GM21526 (cell line): Measurements from ENCODE around the gene ABHD17B.

Experiments
- ATAC-seq: cut with Tn5 transposase; IDR thresholded peaks from one replicate; pipeline ENCODE4 v1.9.1; 2021; ENCODE audit warnings: moderate library complexity; ENCODE audit not compliant: unreplicated experiment, low FRiP score

Gene ABHD17B

GRCh38 chr9:71822935-71823334, 88.1 kb downstream of the ABHD17B start:
- ATAC-seq = no peak

- ATAC-seq = no peak
Observed at GRCh38 chr9:71822456-71822855, 88.5 kb downstream of the ABHD17B start.

DNA sequence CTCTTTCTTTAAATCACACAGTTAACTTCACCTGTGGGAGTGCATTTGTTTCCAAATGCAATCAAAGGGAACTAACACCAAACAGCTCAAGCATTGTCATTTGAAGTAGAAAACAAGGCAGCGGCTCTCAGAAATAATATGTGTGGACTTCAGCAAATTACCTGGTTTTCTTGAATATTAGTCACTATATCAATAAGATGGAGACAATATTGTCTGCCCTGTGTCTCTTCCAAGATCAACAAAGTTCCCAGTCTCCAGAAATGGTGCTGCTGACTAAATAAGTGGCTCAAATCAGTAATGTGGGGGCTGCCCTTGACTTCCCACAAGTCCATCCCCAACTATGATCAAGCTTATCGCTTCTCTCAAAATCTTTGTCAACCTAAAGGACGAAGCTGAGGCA, 89.6 kb downstream of the ABHD17B start:
- ATAC-seq = no peak

DNA sequence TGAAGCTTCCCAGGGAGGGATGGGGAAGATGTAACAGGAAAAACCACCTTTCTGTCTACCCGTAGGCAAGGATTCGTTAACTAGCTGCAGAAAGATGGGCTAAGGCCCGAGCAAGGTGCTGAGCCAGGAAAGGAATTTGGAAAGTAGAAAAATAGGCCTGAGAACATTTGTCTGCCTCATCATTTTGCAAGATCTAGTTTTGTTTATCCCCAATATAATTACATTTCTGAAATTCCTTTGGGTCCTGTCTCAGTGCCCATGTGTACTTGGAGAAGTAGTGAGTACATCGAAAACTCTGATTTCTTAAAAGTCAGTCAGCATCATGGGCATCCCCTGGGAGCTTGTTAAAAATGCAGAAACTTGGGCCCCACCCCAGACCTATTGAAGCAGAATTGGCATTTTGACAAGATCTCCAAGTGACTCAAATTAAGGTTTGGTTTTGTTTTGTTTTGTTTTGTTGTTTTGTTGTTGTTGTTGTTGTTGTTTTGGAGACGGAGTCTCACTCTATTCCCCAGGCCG, 90.5 kb downstream of the ABHD17B start:
- ATAC-seq = no peak

GRCh38 chr9:71819115-71819739, 91.8 kb downstream of the ABHD17B start:
- no peak for ATAC-seq

DNA sequence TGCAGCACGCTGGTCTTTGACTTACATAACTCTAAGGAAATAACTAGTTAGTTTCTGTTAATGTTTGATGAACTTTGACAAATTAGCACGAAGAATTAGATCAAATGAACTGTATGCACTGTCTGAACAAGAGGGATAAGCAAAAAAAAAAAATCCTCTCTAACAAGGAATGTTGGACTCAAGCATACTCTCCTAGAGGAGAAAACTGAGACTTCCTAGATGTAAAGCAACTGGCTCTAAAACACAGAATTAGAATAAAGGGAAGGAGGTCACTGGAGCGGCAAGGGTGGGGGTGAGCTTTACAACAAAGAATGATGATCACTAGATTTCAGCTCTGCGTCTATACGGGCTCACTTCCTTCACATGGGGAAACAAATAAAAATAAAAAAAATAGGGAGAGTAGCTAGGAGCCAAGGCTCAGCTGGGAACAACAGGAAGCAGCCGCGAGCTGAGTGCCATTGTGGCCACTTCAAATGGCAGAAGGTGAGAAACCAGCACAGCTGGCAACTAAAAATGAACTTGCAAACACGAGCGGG, 94.0 kb downstream of the ABHD17B start:
- ATAC-seq = no peak
